Activated CD8-positive, alpha-beta T cell treated with anti-CD3 and anti-CD28 coated beads, Interleukin-2, amount 10 ng/mL, durations not matched to agents 7 days and 5 days (primary cell): ENCODE results near the gene BCHE. TPM values are rescaled to one million over a fixed set of nuclear protein-coding genes. Genes with fewer than 3 reads are reported as not detected.

Experiments
- ATAC-seq: fragments of 150-1000 bp; cut with Tn5 transposase; one replicate; pipeline ENCODE4 v1.10.0; 2021; ENCODE audit warnings: moderate library complexity
- CTCF ChIA-PET: fragments of 350-600 bp; sonication (Branson Sonifier 250); formaldehyde crosslinking; loops from one replicate; lab custom pipeline; 2021; ENCODE audit warnings: antibody characterized with exemption; lab: Charles Lee
- POLR2A ChIA-PET: fragments of 350-600 bp; sonication (Branson Sonifier 250); formaldehyde crosslinking; loops from one replicate; lab custom pipeline; 2021; ENCODE audit warnings: antibody characterized with exemption; lab: Charles Lee
- DNase-seq: peaks from one replicate; pipeline ENCODE4 v3.0.0-alpha.2; 2020
- H3K27ac Mint-ChIP-seq: one replicate; pipeline ENCODE4 v1.8.0; 2021; ENCODE audit warnings: mild to moderate bottlenecking, mixed read lengths
- H3K27me3 Mint-ChIP-seq: one replicate; pipeline ENCODE4 v1.8.0; 2021; ENCODE audit warnings: low read depth, mixed read lengths
- H3K36me3 Mint-ChIP-seq: one replicate; pipeline ENCODE4 v1.8.0; 2021; ENCODE audit warnings: low read depth, mixed read lengths
- H3K4me1 Mint-ChIP-seq: one replicate; pipeline ENCODE4 v1.8.0; 2021; ENCODE audit warnings: low read depth, mixed read lengths
- H3K4me3 Mint-ChIP-seq: one replicate; pipeline ENCODE4 v1.8.0; 2021; ENCODE audit warnings: mild to moderate bottlenecking, mixed read lengths
- H3K9me3 Mint-ChIP-seq: one replicate; pipeline ENCODE4 v1.8.0; 2022; ENCODE audit warnings: mixed read lengths; ENCODE audit not compliant: insufficient read depth
- total RNA-seq, 2 experiments: library from RNA; stranded (reverse); gene quantifications; one replicate each; pipeline ENCODE4 v1.2.3, GENCODE V29; 2021

BCHE gene
- total RNA-seq, 2 experiments from 2014 or later = not detected

- Mint-ChIP-seq H3K9me3 (no peaks in the 10 kb centered on the region), H3K4me1 (no peaks in the 10 kb centered on the region), H3K36me3 (no peaks in the 10 kb centered on the region), H3K4me3 (no peak overlapping the region), H3K27me3 (no peaks in the 10 kb centered on the region), H3K27ac (no peak overlapping the region)
- no peak for DNase-seq
- CTCF ChIA-PET = no interaction called here
- POLR2A ChIA-PET = no interaction called here
- ATAC-seq = no peak
Measured at GRCh38 chr3:165742351-165742750, 94.9 kb downstream of the BCHE start.

GRCh38 chr3:165729756-165730155, 107.5 kb downstream of the BCHE start:
- Mint-ChIP-seq H3K4me3 (no peak overlapping the region), H3K4me1 (no peaks in the 10 kb centered on the region), H3K27me3 (no peaks in the 10 kb centered on the region), H3K9me3 (no peaks in the 10 kb centered on the region), H3K27ac (no peak overlapping the region), H3K36me3 (no peaks in the 10 kb centered on the region)
- no peak for ATAC-seq
- POLR2A ChIA-PET = no interaction called here
- CTCF ChIA-PET = no interaction called here
- no peak for DNase-seq

GRCh38 chr3:165728924-165729323, 108.3 kb downstream of the BCHE start:
- ChIA-PET POLR2A (no interaction called here), CTCF (no interaction called here)
- H3K36me3 Mint-ChIP-seq = no peaks in the 10 kb centered on the region
- no peak overlapping the region for H3K4me3 Mint-ChIP-seq
- H3K9me3 Mint-ChIP-seq = no peaks in the 10 kb centered on the region
- H3K4me1 Mint-ChIP-seq = no peaks in the 10 kb centered on the region
- no peaks in the 10 kb centered on the region for H3K27me3 Mint-ChIP-seq
- DNase-seq = no peak
- no peak overlapping the region for H3K27ac Mint-ChIP-seq
- ATAC-seq = no peak

- no peak overlapping the region for H3K4me3 Mint-ChIP-seq
- no peaks in the 10 kb centered on the region for H3K36me3 Mint-ChIP-seq
- H3K4me1 Mint-ChIP-seq = no peaks in the 10 kb centered on the region
- H3K27me3 Mint-ChIP-seq = no peaks in the 10 kb centered on the region
- H3K9me3 Mint-ChIP-seq = no peaks in the 10 kb centered on the region
- ATAC-seq (no peak), DNase-seq (no peak)
- H3K27ac Mint-ChIP-seq = no peak overlapping the region
- CTCF ChIA-PET = no interaction called here
- POLR2A ChIA-PET = no interaction called here
Measured at GRCh38 chr3:165725296-165725695, 111.9 kb downstream of the BCHE start.
